Measurements from ENCODE around the gene SLC25A27.
"Not testable (repeated sequence)": the region's sequence is repeated elsewhere in the genome, so short reads cannot be mapped to it uniquely, and the experiment has no call there.

The SLC25A27 gene

DNA sequence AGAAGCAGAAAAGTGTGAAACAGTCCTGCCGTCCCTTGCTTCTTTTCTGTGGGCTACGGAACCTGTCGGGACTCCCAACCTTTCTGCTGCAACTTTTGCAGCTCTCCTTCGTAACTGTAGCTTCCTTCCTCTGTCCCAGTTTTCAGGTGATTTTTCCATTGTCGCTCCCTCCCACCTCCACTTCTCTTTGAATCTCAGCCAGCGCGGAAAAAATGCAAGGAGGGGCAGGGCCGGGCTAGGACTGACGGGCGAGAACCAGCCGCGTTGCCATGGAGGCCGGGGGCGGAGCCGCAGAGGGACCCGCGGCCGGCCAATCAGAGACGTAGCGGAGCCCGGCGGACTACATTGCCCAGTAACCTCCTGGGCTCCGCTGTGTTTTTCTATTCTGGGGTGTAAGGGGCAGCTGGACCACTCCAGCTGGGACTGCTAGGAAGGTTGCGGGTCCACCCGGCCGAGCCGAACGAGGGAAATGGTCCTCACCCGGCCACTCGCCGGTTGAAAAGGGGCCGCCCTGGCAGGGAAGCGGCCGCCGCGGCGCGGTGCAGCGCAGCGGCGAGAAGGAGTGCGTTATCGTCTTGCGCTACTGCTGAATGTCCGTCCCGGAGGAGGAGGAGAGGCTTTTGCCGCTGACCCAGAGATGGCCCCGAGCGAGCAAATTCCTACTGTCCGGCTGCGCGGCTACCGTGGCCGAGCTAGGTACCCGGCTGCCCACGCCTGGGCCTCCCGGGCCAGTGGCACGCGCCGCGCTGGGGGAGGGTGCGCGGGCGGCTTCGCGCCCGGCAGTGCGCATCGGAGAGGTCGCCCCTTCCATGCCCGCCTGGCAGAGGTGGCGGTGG lies at the start of gene SLC25A27, which contains the start of gene CYP39A1:
TSS of gene SLC25A27 (plus strand) at position 373 of the 836 bp plus-strand sequence. CDS start at position 591, 218 bp downstream.
TSS of gene CYP39A1 (minus strand) at position 216 of the 836 bp plus-strand sequence. CDS start 236 bp downstream, outside the sequence.
- peak; percentile 11 for DNase-seq (ENCODE audit: low read depth)

- no peak for DNase-seq (ENCODE audit: low read depth)
Observed at GRCh38 chr6:46605091-46605797, 47.5 kb upstream of the SLC25A27 start.

DNA sequence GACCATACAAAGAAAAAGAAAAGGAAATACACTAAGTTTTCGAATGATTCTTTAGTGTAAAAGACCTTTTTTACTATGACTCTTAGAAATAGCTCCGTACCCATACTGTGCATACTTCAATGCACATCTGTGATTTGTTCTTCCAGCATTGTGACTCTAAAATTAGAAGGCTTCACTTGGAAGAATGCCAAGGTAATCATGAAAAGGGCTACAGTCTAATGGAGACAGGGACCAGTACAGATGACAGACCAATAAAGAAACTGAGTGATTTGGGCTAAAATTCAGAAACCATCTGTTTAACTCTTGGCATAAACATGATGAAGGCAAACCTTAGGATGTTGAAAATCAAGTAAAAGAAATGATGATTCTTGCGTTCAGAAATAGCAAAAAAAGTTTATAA lies 46.4 kb upstream of the SLC25A27 start:
- no peak for DNase-seq (ENCODE audit: low read depth)

DNA sequence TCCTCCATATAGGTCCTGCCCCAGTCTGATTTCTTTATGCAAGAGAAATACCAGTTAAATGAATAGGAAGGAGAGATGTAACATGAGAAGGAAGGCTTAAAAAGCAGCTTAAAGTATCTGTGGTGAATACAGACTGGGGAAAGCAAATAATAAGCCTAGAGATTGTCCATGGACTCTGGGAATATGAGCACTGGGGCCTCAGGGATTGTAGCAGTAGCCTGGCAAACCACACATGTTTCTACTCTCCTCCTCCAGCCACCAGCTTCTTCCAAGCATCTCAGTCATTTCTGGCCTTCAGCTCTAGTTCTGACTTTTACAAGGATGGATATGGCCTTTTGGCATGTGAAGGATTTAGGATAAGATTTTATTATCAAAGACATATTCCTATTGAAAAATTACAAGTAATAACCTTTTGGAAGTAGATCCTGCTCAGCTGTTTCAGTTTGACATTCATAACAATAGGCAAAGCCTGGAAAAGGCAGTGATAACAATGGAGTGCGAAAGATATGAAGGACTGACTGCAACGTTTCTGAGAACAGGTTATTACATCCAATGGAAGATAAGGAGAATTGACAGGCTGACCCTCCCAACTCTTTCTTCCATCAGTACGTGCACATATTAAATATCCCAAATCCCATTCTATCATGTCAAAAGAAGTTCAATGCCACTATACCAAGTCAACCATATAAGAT lies 41.8 kb upstream of the SLC25A27 start:
- DNase-seq (ENCODE audit: low read depth), result no peak

DNA sequence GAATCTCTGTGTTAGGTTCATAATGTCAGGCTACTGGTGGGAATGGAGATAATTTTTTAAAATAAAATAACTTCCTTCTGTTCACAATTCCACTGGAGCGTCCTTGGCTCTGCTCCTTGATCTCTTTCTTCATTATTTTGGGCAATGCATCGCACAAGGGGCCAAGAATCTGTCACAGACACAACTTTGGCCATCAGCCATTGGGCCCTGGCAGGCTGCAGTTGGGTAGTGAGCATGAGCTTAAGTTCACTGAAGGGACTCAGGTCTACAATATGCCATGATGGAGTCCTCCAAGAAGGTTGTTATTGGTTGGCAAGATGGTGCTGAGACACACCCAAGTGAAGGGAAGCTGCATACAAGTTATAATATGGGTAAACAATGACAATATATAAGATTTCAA lies 40.1 kb upstream of the SLC25A27 start:
- no peak for DNase-seq (ENCODE audit: low read depth)

GRCh38 chr6:46618726-46619125 lies 34.0 kb upstream of the SLC25A27 start:
- no peak for DNase-seq (ENCODE audit: low read depth)

DNA sequence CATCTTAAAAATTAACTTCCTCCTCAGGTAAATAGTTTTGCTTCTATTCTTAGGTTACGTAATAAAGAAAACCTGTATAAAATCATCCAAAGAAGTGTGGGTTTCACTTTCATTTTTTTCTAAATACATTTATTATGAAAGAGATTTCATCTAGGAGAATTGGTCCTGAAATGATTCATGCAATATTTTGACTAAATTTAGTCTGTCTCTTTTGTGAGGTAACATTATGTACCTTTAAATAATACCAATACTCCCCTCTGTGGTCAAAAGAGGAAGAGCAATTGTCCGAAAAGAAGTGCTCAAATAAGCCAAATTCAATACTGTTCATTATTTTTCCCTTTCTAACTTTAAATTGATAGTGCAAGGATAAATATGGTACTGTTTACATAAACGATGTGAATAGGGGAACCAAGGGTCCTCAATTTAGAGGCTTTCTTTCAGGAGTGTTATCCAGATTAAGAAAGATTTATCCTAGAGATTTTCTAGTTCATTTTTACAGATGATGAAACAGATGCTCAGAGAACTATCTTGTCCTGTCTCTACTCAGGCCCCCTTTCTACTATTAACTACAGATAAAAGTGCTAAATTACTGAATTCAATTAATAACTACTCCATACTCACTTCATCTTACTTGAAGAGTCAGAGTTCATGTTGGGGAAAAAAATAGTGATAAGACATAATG lies 26.4 kb upstream of the SLC25A27 start:
- no peak for DNase-seq (ENCODE audit: low read depth)

GRCh38 chr6:46626976-46627375 lies 25.8 kb upstream of the SLC25A27 start:
- no peak for DNase-seq (ENCODE audit: low read depth)

GRCh38 chr6:46628498-46628897 lies 24.3 kb upstream of the SLC25A27 start:
- DNase-seq (ENCODE audit: low read depth), result no peak

- DNase-seq (ENCODE audit: low read depth), result no peak
Observed at GRCh38 chr6:46628976-46629375, 23.8 kb upstream of the SLC25A27 start.

- no peak for DNase-seq (ENCODE audit: low read depth)
Observed at GRCh38 chr6:46629691-46630090, 23.1 kb upstream of the SLC25A27 start.

- DNase-seq (ENCODE audit: low read depth), result no peak
Observed at GRCh38 chr6:46632053-46632452, 20.7 kb upstream of the SLC25A27 start.

DNA sequence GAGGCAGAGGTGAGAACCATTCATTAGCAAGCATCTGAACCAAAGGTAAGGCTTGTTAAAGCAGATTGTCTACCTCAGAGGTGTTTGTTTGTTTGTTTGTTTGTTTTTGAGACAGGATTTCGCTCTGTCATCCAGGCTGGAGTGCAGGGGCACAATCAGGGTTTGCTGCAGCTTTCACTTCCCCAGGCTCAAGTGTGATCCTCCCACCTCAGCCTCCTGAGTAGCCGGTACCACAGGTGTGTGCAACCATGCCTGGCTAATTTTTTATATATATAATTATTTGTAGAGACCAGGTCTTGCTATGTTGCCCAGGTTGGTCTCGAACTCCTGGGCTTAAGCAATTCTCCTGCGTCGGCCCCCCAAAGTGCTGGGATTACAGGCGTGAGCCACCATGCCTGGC lies 17.3 kb upstream of the SLC25A27 start:
- DNase-seq (ENCODE audit: low read depth), result no peak

GRCh38 chr6:46637145-46637544 lies 15.6 kb upstream of the SLC25A27 start:
- no peak for DNase-seq (ENCODE audit: low read depth)

DNA sequence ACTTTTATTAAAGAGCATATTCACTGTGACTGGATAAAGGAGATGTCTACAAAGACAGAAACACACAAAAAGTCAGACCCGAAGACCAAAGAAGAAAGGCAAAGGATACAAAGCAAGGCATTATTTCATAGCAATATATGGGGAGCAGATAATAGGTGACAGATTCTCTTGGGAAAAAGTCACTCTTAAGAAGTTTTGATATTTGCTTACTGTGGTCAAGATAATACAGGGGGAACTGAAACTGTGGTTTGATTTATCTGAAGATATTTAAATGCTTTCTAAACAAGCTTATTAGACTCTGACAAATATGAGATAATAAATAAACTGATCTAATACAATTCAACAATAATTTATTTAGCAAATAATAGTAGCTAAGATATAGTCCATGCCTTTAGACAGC lies 14.8 kb upstream of the SLC25A27 start:
- no peak for DNase-seq (ENCODE audit: low read depth)

DNA sequence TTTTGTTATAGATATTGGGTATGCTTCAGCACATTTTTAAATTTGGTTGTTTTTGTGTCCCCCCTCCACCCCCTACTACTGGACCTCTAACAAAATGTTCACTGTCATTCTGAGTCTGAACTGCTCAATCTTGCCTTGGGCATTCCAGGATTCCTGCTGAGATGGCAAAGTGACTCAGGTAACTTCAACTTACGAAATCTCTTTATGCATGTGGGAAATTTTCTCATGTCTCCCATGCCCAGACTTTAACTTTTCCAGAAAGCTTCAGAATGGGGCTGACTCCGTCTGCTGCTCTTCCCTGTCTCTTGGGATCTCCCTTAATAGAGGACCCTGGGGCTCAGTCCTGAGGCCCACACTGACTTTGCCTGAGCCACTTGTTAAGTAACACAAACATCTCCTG lies 14.1 kb upstream of the SLC25A27 start:
- DNase-seq (ENCODE audit: low read depth), result no peak

DNA sequence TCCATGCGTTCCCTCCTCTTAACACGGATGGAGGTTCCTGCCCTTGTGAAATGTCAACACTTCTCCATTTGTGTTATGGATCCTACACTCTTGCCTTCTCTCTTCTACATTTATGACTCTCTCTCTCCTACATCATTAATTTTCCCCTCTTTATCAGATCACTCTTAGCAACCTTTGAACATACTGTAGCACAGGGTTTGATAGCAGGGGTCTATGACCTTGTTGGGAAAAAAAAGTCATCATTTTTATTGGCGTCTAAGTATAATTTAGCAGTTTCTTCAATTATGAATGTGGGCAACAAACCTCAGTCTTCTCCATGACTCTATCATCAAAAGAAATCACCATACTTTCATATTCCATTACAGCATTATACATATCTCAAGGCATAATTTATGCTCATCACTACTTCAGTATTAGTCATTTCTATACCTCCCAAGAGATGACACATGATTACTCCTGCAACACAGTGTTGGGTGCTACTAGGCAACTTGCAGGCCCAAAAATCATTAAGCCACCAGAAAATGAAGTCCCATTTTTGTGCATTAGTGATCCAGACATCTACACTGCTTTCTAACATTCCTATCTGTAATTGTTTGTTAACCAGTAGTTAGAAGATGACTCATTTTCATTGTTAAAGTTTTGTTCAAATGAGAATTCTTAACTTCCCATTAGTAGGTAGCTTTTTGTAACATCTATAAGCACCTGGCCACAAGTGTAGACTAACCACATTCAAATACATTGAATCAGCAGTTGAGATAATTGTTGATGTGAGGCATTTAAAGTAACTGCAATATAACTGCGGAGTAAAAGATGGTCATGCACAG lies 9.6 kb upstream of the SLC25A27 start:
- DNase-seq (ENCODE audit: low read depth), result no peak

GRCh38 chr6:46645265-46645664 lies 7.5 kb upstream of the SLC25A27 start:
- DNase-seq (ENCODE audit: low read depth), result no peak

- DNase-seq (ENCODE audit: low read depth), result not testable (repeated sequence)
Observed at GRCh38 chr6:46648108-46648507, 4.7 kb upstream of the SLC25A27 start.

- DNase-seq (ENCODE audit: low read depth), result no peak
Observed at GRCh38 chr6:46648869-46649492, 3.8 kb upstream of the SLC25A27 start.

DNA sequence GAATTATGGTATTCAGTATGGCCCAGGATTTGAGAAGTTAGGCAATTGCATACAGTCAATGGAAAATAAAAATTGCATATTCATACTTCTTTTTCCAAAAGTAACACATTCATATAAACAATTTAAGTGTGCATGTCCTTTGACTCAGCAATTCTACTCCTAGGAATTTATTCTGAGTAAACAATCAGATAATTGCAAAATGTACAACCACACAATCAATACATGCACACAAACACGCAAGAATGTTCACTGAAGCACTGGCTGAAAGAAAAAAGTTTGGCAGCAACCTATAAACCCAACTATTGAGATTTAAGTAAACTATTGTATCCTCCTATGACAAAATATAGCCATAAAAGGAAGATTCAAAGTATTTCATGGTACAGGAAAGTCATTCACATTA lies 1.8 kb upstream of the SLC25A27 start:
- no peak for DNase-seq (ENCODE audit: low read depth)

Measured in CMK (cell line).